GM12878 (cell line): ENCODE data around the gene DPAGT1. TPM values are rescaled to one million over a fixed set of nuclear protein-coding genes. Genes with fewer than 3 reads are reported as not detected.

ENCODE experiments used
- ATF3 ChIP-seq: IDR thresholded peaks from 2 replicates; pipeline ENCODE4 v1.6.1; 2011; ENCODE audit warnings: low read depth, mild to moderate bottlenecking, low read length, moderate library complexity, borderline replicate concordance; ENCODE audit errors: extremely low read depth
- BMI1 ChIP-seq: fragments of 450-650 bp; IDR thresholded peaks from 2 replicates; pipeline ENCODE4 v1.6.1; 2016; ENCODE audit warnings: mild to moderate bottlenecking, moderate library complexity, borderline replicate concordance
- EED ChIP-seq: sonication (generic); IDR thresholded peaks from 2 replicates; pipeline ENCODE4 v1.6.1; 2016; ENCODE audit warnings: antibody characterized with exemption, low read depth
- EGR1 ChIP-seq, 2 experiments: IDR thresholded peaks; 1 replicate in 1 of 2; 2 replicates in 1 of 2; pipeline ENCODE4 v1.6.1; 2011 to 2012; ENCODE audit warnings: low read depth in 2 of 2, low read length in 2 of 2, borderline replicate concordance in 1 of 2, mild to moderate bottlenecking in 1 of 2, moderate library complexity in 1 of 2
- GABPA ChIP-seq: IDR thresholded peaks from 2 replicates; pipeline ENCODE4 v1.6.1; 2014; ENCODE audit warnings: antibody characterized with exemption, low read depth, mild to moderate bottlenecking, inconsistent platforms
- IKZF1 ChIP-seq: fragments of 450-650 bp; conservative IDR thresholded peaks from 2 replicates; pipeline ENCODE4 v1.6.1; 2017; ENCODE audit warnings: antibody characterized with exemption, mild to moderate bottlenecking
- IKZF2 ChIP-seq, 2 experiments: fragments of 450-650 bp; IDR thresholded peaks; 2 replicates each; pipeline ENCODE4 v1.6.1; 2017; ENCODE audit warnings: mild to moderate bottlenecking in 2 of 2, moderate library complexity in 2 of 2
- KLF5 ChIP-seq: fragments of 450-650 bp; IDR thresholded peaks from 2 replicates; pipeline ENCODE4 v1.6.1; 2014; ENCODE audit warnings: mild to moderate bottlenecking; ENCODE audit not compliant: partially characterized antibody
- NFXL1 ChIP-seq: fragments of 450-650 bp; IDR thresholded peaks from 2 replicates; pipeline ENCODE4 v1.6.1; 2017; ENCODE audit warnings: antibody characterized with exemption, mild to moderate bottlenecking, borderline replicate concordance
- PBX3 ChIP-seq: IDR thresholded peaks from 2 replicates; pipeline ENCODE4 v1.6.1; 2011; ENCODE audit warnings: mild to moderate bottlenecking, low read depth, low read length, moderate library complexity; ENCODE audit not compliant: insufficient replicate concordance
- RELB ChIP-seq: fragments of 450-650 bp; IDR thresholded peaks from 2 replicates; pipeline ENCODE4 v1.6.1; 2017; ENCODE audit warnings: low read depth, mild to moderate bottlenecking, moderate library complexity
- RUNX3 ChIP-seq: IDR thresholded peaks from 2 replicates; pipeline ENCODE4 v1.6.1; 2012; ENCODE audit warnings: low read length, inconsistent platforms
- ZNF207 ChIP-seq: fragments of 450-650 bp; IDR thresholded peaks from 2 replicates; pipeline ENCODE4 v1.6.1; 2014; ENCODE audit warnings: antibody characterized with exemption, mild to moderate bottlenecking, borderline replicate concordance
- ZNF592 ChIP-seq: fragments of 450-650 bp; IDR thresholded peaks from 2 replicates; pipeline ENCODE4 v1.6.1; 2017; ENCODE audit warnings: mild to moderate bottlenecking, moderate library complexity
- polyA plus RNA-seq, 11 experiments: library from polyadenylated mRNA; depleted of rRNA in 4 of 11; unstranded in 6 of 11; stranded (reverse) in 5 of 11; fragments of >200 nt; fragmentation: Nextera tagmentation in 4 of 11; fragmentation: Illumina TruSeq in 1 of 11; extraction: Ambion mirVana in 4 of 11; extraction: Trizol in 1 of 11; gene quantifications; 1 replicate in 1 of 11; 2 replicates in 10 of 11; pipeline versions ENCODE4 v1.2.1 to v1.2.3, GENCODE V29; 2011 to 2016; ENCODE audit warnings: inconsistent platforms in 2 of 11, missing spikeins in 2 of 11, low read depth in 1 of 11
- total RNA-seq, 4 experiments: library from RNA; depleted of rRNA in 3 of 4; stranded (reverse); fragments of >200 nt in 3 of 4; fragmentation: Illumina TruSeq in 1 of 4; extraction: Trizol in 1 of 4; gene quantifications; 2 replicates each; pipeline versions ENCODE4 v1.2.1 to v1.2.3, GENCODE V29; 2013 to 2021

Gene DPAGT1
- total and polyA plus RNA-seq, 10 of the 15 experiments (the other 5 are each of a cell fraction or from before 2014, with no cell fraction given) = 20.5 to 95.6 (median 54.3) TPM

- TF ChIP-seq BMI1 = peak; percentile 58; the same call in 1 of the 2 replicates
- TF ChIP-seq ATF3 = no peak
- no peak for TF ChIP-seq IKZF2 (IDR thresholded peaks at IDR 0.05)
- no peak for TF ChIP-seq ZNF592
- TF ChIP-seq KLF5 = no peak
- TF ChIP-seq EGR1 (IDR thresholded peaks at IDR 0.05; ENCODE audit: borderline replicate concordance in 1 of 2, low read depth in 2 of 2, low read length in 2 of 2) = no peak
- peak; percentile 53 for TF ChIP-seq RUNX3
- no peak for TF ChIP-seq ZNF207
- peak; percentile 9; the same call in 1 of the 2 replicates for TF ChIP-seq EED
- TF ChIP-seq IKZF1 = 0 out of 2 replicates have a peak, but pooled peaks have one; percentile 22
- 0 out of 2 replicates have a peak, but pooled peaks have one; percentile 19 for TF ChIP-seq GABPA
- TF ChIP-seq RELB = no peak
- peak; percentile 79 for TF ChIP-seq PBX3
- TF ChIP-seq NFXL1 = no peak
Observed at GRCh38 chr11:119108146-119108856, 6.6 kb upstream of the DPAGT1 start (continued).
